ENCODE results near the gene ASXL2.

The ASXL2 gene

GRCh38 chr2:25684577-25685473 lies 193.5 kb downstream of the ASXL2 start:
- DNase-seq: no peak
